GM19240 (cell line): Measurements from ENCODE around the gene BRCA1.

Experiments used
- DNase-seq: peaks from one replicate; pipeline ENCODE4 v3.0.0; 2011; ENCODE audit warnings: low spot score; ENCODE audit not compliant: insufficient read length

BRCA1 gene

GRCh38 chr17:43025766-43026537, 99.2 kb downstream of the BRCA1 start:
- DNase-seq = no peak

GRCh38 chr17:43025290-43025657, 99.9 kb downstream of the BRCA1 start:
- DNase-seq = no peak

- peak; percentile 97 for DNase-seq
These were observed 100.5 kb downstream of the BRCA1 start, which contains the start of gene RND2 for GRCh38 chr17:43024407-43025289. Gene RND2 (plus strand): TSS chr17:43025231. CDS start chr17:43025348, 117 bp downstream.

- DNase-seq = peak; percentile 52
These were observed 103.2 kb downstream of the BRCA1 start, which contains the start of gene VAT1 for GRCh38 chr17:43021741-43022512. Gene VAT1 (minus strand): TSS chr17:43022385. CDS start chr17:43022322, 63 bp downstream.

GRCh38 chr17:43020789-43021740, 104.1 kb downstream of the BRCA1 start:
- DNase-seq = no peak

- DNase-seq = no peak
These were observed 105.0 kb downstream of the BRCA1 start for GRCh38 chr17:43020030-43020621.

- DNase-seq = no peak
These were observed 105.7 kb downstream of the BRCA1 start for GRCh38 chr17:43019418-43019817.

GRCh38 chr17:43018932-43019331, 106.2 kb downstream of the BRCA1 start:
- DNase-seq = no peak

GRCh38 chr17:43018008-43018853, 106.9 kb downstream of the BRCA1 start:
- no peak for DNase-seq

GRCh38 chr17:43016216-43016615, 108.9 kb downstream of the BRCA1 start:
- DNase-seq = no peak

- DNase-seq = no peak
These were observed 109.6 kb downstream of the BRCA1 start for GRCh38 chr17:43015579-43015978.

- no peak for DNase-seq
These were observed 110.3 kb downstream of the BRCA1 start for GRCh38 chr17:43014649-43015542.

GRCh38 chr17:43014020-43014648, 111.0 kb downstream of the BRCA1 start:
- no peak for DNase-seq

GRCh38 chr17:43013296-43013695, 111.9 kb downstream of the BRCA1 start:
- DNase-seq = no peak

- no peak for DNase-seq
These were observed 113.3 kb downstream of the BRCA1 start for GRCh38 chr17:43011728-43012472.

GRCh38 chr17:43010667-43011308, 114.4 kb downstream of the BRCA1 start:
- DNase-seq = no peak
